NOMO-1 treated with dmso at 0.1 percent for 144 hours (cell line): ENCODE results near the gene FBLN1.
"Not testable (repeated sequence)": the region's sequence is repeated elsewhere in the genome, so short reads cannot be mapped to it uniquely, and the experiment has no call there.

Experiments used
- DNase-seq: peaks from one replicate; lab custom pipeline; 2025; ENCODE audit not compliant: unreplicated experiment; lab: John Stamatoyannopoulos, UW

The FBLN1 gene

DNA sequence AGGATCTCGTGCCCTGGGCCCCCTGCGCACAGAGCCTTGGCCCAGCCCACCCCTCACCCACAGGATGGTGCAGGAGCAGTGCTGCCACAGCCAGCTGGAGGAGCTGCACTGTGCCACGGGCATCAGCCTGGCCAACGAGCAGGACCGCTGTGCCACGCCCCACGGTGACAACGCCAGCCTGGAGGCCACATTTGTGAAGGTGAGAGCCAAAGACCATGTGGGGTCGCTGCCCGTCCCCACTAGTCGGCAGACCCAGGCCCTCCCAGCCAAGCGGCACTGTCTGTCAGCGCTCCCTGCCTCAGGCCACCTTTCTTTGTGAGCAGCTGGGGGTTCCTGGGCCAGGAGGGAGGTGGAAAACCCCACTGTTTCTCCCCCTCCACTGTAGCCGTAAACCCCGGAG, 22.8 kb downstream of the FBLN1 start:
- no peak for DNase-seq

DNA sequence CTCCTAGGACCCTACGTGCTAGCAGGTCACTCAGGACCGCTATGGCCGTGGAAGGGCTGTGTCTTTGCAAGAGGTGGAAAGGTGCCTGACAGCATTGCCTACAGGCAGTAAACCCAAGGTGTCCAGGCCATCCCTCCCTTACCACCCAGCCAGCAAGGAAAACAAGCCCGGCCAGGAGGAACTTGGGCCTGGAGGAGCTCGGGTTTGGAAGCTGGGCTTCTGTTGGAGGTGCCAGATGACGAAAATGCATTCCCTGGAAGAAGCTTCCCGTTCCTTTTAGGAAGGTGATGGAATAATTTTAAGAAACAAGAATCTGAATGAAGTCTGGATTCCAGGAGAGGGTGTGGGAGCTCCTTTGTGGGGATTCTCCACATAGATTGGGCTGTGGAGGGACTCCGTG, 23.6 kb downstream of the FBLN1 start:
- DNase-seq: no peak

DNA sequence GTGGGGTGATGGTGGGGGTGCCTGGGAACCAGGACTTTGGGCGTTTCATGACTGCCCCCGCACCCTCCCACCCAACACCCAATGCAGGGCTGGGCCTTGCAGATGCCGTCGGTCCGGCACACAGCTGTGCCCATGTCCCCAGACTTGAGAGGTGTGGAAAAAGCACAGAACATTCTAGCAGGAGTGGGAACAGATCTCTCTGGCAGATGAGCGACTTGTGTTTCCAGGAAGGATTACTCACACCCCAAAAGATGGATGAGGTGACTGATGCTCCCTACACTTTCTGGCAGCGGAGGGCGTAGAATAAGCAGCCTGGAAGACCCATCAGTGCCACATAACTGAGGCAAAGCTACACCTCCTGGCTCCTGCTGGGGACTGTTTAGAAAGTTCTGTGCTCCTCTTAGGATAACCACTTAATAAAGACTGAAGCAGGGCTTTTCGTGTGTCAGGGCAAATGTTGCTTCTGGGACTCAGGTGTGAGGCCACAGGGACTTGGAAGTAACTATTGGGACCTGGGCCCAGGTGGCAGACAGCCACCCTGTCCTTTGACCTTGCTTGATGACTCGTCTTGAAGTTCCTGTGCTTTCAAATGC, 24.2 kb downstream of the FBLN1 start:
- no peak for DNase-seq

DNA sequence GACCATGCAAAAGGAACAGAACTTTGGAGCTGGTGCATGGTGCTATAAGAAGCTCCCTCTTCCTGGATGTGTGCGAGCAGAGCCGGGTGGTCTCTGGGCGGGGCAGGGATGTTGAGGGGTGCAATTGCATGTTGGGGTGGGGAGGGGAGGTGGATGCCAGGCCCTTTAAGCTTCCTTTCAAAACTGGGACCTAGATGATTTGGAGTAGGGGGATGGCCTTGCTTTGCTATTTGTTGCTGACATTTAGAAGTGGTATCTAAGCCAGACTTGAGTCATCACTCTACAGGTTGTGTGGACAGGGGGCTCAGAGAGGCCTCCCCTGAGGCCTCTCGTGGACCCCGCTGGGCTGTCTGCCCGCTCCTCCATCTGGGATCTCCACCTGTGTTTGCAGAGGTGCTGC, 24.8 kb downstream of the FBLN1 start:
- no peak for DNase-seq

DNA sequence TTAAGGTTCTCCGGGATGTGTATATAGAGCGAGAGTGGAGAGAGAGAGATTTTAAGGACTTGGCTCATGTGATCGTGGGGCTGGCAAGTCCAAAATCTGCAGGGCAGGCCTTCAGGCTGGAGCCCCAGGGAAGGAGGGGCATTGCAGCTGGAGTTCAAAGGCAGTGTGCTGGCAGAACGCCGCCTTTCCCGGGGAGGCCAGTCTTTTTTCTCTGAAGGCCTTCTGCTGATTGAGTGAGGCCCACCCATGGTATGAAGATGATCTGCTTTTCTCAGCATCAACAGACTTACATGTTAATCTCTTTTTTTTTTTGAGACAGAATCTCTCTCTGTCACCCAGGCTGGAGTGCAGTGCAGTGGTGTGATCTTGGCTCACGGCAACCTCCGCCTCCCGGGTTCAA, 25.4 kb downstream of the FBLN1 start:
- no peak for DNase-seq

DNA sequence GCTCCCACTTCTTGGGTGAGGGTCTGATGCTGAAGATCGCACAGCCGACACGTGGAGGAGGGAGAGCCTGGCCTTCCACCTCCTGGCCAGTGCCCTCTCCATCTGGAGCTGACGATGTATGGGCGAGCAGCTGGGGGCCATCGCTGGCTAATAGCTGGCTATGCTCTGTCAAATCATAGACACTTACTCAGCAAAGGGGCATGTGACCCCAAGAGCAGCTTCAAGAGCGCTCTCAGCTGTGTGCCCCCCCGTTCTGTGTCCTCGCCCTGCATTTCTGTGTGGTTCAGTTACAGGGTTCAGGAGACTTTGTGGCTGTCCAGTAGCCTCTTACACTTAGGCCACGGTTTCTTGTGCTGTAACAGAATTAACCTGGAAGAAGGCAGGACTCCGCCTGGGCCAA, 26.4 kb downstream of the FBLN1 start:
- no peak for DNase-seq

DNA sequence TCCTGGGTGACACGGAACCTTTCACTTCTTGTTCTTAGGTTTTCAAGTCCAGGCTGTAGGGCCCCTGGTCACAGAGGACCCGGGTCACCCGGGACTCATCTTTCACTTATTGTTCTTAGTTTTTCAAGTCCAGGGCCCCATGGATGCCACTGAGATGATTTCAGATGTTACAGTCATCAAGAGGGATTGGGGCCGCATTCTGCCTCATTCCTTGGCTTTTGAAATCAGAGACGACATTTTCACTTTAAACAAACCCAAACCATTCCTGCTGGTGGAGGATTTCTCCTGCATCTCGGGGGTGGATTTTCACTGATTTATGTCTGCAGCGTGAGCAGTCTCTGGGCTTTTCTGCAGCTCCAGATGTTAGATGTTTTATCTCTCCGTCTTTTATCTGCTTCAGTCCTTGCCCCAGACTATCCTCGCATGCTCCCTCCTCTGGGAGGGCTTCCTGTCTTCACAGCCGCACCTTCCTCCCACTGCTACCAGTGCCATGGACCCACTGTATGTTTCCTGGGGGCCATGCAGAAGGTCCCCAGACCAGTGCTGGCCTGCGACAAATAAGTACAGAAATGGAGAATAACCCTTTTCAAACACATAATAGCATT, 27.4 kb downstream of the FBLN1 start:
- no peak for DNase-seq

DNA sequence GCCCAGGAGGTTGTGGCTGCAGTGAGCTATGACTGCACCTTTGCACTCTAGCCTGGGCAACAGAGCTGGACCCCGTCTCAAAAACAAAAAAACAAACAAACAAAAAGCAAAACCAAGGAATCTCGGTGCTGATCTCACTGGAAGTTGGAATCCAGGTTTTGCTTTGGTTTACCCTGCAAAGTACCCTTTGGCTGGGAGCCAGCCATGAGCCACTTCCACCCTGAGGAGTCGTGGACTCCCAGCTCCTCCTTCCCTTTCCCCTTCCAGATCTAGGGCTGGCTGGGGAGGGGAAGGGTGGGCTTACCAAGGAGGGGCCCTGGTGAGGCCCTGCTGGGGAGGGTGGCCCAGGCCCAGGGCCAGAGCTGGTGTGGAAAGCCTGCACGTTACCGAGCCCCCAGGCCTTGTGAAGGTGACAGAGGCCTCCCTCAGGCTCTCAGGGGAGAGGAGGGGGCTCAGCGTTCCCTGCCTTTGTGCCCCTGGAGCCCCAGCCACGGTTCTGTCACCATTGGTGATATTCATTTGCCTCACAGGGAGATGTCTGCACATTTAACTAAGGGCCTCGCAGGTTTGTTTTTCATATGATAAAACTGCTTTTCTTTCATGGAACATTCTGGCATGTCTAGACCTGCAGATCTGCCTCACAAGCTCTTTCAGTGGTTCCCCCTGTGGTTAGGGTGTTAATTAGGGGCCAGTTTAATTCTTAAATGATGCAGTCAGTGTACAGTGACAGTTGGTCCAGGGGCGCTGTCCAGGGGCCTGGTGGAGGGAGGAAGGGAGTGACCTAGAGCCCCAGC, 29.0 kb downstream of the FBLN1 start:
- peak; percentile 7 for DNase-seq

DNA sequence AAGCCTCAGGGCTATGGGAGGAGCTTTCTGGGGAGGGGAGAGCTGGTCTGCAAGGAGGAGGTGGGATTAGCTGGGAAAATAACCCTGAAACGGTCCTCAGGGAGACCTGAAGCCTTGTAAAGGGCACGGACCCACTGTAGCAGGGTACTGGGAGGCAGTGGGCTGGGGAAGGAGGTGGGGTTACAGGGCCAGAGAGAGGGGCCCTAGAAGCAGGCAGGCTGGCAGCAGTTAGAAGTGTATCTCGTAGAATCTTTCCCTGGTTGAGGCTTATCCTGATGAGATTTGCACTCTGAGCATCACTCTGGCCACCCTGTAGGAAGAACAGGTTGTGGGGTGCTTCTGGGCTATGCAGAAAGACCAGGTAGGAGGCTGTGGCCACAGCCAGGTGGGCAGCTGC, 29.6 kb downstream of the FBLN1 start:
- DNase-seq: no peak

DNA sequence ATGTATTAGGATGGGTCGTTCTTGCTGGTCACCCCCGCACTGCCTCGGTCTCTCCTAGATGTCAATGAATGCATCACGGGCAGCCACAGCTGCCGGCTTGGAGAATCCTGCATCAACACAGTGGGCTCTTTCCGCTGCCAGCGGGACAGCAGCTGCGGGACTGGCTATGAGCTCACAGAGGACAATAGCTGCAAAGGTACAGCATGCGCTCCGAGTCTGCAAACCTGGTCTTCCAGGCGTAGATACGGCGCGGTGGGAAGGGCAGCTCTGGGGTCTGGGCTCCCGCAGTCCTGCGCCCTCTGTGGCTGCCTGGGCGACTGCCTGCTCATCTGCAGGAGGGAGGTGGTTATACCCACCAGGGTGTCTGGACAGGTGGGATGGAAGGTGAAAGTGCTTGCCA, 31.0 kb downstream of the FBLN1 start:
- DNase-seq: no peak

DNA sequence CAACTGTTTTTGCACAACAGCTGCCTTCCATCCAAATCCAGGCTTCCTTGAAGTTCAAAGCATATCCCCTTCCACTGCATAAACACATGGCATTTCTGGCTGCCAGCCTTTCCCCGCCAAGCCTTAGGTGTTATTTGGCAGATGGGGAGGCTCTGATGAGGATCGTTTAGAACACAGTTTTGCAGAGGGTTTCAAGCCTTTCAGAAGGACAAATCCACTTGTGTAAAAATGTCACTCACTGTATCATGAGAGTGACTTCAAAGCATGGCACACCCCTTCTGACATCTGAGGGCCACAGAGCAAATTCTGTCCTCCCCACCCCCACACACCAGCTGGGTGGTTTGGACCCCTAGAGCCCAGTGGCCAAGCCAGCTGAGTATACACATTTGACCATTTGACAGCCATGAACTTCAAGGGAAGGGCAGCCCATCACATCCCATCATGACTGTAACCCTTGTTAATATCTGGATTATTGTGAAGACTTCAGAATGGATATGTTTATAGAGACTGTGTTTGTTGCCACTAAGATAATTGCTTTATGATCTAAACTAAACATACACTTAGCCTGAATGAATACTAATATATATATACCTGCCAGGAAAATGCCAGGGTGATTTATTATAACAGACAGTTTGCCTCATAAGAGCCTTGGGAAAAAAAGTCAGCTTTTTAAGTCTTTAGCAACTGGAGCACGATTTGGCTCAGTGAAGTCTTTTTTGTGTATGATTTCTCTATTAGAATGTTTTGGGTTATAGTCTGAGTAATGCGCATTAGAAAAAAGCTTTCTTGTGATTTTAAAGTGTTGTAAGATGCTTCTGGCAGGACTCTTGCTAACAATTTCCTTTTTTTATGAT, 31.9 kb downstream of the FBLN1 start:
- no peak for DNase-seq

DNA sequence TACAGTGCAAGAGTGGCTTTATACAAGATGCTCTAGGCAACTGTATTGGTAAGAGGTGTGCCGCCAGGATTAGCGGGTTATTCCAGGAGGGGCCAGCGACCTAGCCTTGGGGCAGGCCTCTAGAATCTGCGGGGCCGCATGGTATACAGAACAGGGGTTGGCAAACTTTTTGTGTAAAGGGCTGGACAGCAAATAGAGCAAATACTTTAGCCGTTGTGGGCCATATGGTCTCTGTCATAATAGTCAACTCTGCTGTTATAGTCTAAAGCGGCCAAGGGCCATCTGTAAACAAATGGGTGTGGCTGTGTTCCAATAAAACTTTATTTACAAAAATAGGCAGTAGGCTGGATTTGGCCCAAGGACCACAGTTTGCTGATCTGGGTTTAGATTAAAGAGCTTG, 32.6 kb downstream of the FBLN1 start:
- DNase-seq: no peak

DNA sequence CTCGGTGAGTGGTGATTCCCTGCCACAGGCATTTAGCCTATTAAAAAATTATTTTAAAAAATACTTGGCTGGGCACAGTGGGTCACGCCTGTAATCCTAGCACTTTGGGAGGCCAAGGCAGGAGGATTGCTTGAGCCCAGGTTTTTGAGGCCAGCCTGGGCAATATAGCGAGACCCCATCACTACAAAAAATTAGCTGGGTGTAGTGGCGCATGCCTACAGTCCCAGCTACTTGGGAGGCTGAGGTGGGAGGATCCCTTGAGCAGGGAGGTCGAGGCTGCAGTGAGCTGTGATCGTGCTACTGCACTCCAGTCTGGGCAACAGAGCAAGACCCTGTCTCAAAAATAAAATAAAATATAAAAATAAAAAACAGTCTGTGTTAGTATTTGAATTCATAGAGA, 33.2 kb downstream of the FBLN1 start:
- not testable (repeated sequence) for DNase-seq

DNA sequence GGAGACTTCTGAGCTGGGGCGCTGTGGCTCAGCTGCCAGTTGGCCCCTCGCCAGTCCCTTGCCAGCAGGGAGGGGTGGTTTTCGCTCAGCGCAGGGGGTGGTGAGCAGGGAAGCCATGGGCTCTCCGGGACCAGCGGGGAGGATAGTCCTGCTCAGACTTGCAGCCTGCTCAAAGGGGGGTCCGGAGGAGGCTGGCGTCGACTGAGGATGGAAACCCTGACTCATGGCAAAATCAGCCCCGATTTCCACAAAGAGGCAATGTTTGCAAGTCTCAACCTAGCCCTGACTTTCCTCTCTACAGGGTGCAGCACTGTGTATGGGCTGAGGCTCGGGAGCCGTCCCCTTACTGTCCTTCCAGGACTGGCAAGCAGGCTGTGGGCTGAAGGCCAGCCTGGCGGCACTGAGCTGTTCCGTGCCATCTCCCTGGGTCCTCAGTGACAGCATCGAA, 35.1 kb downstream of the FBLN1 start:
- DNase-seq: no peak

DNA sequence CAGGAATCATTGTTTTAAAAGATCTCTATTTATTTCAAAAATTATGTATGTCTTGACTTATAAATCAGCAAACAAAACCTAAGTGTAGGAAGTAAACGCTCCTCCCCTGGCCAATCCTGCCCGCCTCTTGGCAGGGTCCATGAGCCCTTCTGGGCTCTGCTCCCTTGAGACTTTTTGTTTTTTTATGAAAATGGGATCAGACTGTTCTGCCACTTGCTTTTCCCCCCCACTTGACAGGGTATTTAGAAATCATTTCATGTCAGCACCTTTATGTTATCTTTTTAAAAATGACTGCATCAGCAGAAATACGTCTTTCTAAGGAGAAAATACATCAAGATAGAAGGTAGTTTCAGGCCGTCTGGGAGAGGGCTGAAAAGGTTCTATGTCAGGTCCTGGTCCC, 35.6 kb downstream of the FBLN1 start:
- DNase-seq: no peak

DNA sequence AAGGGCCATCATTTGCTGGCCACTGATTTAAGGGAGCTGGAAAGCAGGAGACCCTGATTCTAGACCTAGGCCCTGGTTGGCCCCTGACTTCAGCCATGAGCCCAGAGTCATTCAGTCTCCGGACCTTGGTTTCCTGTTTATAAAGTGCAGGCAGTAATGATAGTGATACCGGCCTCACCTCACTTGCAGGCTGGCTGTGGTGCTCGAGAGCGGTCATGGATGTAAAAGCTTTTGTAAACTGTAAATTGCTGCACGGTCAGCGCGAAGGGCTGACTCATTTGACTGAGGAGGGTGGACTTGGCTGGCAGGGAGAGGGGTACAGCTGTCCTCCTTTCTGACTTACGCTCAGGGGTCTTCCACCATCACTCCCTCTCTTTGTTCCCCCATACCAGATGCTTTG, 37.4 kb downstream of the FBLN1 start:
- DNase-seq: no peak

DNA sequence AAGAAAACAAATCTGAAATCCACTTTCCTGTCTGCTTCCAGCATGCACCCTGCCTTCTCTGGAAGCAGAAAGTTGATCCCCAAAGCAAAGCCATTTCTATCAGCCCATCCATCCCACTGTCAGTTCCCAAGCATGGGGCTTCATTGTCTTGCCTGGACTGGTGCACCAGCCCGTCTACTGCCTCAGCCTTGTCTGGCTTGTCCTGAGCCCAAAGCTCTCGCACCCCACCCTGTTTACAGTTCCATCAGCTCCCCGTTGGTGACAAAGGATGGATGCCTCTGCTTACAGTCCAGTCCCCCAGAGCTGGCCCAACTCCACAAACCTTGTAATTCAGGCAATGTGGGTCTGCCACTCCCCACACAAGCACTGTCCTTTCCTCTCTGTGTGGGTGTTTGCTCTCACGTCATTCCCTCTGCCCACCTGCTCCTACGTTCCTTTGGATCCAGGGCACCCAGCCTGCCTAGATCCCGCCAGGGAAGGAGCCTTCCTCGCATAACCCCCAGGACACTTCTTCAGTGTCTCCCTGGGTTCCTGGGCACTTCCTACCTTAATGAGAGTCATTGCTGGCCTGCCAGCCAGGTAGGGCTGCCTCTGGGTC, 38.8 kb downstream of the FBLN1 start:
- DNase-seq: no peak

DNA sequence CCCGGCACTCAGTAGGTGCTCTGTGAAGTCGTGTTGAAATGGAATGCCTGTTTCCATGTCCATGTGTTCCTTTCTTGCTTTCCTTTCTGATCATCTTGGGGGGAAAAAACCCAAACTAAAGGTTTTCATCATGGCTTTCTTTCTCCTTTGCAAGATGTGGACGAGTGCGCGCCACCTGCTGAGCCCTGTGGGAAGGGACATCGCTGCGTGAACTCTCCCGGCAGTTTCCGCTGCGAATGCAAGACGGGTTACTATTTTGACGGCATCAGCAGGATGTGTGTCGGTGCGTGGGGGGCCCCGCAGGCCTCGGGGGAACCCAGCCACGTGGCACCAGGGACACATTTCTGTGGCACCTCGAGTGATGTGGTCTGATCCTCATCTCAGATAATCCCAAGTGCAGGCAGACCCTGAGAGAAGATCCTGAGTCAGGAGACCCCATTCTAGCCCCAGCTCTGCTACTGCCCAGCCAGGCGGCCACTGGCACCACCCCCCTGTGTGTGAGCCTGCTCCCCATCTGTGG, 39.4 kb downstream of the FBLN1 start:
- no peak for DNase-seq

DNA sequence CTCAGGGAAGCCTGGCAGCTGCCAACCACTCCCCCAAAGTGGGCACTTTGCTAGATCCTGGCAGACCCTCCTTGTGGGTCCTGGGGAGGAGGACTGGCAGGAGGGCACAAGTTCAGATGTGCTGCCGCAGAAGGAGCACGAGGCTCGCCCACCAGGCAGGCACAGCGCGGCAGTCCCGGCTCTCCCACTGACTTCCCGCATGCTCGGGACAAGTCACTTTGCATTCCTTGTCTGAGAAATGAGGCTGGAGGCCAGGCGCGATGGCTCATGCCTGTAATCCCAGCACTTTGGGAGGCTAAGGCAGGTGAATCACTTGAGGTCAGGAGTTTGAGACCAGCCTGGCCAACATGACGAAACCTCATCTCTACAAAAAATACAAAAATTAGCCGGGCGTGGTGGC, 40.1 kb downstream of the FBLN1 start:
- not testable (repeated sequence) for DNase-seq

DNA sequence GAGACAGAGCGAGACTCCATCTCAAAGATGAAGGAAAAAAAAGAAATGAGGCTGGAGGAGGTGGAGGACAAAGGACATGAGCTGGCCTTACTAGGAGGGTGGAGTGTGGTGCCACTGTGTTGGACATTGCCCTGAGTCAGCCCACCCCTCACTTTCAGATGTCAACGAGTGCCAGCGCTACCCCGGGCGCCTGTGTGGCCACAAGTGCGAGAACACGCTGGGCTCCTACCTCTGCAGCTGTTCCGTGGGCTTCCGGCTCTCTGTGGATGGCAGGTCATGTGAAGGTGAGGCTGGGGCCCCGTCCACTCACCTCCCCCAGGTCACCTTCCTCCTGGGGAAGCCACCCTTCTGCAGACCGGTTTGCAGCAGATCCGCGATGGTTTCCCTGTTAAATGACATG, 40.6 kb downstream of the FBLN1 start:
- no peak for DNase-seq

DNA sequence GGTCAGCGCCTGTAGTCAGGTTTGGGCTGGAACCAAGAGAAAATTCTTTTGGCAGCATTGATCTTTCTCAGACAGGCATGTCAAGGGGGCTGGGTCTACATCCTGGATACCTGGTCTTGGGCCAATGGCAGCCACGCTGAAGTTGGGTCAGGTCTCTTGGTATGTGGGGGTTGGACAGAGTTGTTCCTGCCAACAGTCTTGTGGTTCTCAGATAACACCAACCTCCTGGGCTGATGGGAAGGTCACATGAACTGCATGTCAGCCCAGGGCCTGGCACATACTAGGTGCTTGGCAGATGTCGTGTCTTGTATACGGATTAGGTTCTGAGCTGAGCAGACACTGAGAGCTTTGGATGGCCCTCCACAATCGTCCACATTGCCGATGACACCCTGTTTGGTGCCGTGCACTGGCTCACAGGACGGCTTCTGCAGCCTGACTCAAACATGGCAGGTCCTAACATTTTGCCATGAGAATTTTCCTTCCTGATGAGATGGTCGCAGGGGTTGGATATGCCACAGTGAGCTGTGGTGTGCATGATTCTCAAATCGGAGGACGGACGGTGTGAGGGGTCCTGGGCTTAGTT, 42.0 kb downstream of the FBLN1 start:
- DNase-seq: no peak
